ENCODE data around the gene OSBPL3. TPM values are rescaled to one million over a fixed set of nuclear protein-coding genes. Genes with fewer than 3 reads are reported as not detected.

OSBPL3 gene
- polyA plus RNA-seq, 1 donor from 2014 or later: 0.26 TPM

DNA sequence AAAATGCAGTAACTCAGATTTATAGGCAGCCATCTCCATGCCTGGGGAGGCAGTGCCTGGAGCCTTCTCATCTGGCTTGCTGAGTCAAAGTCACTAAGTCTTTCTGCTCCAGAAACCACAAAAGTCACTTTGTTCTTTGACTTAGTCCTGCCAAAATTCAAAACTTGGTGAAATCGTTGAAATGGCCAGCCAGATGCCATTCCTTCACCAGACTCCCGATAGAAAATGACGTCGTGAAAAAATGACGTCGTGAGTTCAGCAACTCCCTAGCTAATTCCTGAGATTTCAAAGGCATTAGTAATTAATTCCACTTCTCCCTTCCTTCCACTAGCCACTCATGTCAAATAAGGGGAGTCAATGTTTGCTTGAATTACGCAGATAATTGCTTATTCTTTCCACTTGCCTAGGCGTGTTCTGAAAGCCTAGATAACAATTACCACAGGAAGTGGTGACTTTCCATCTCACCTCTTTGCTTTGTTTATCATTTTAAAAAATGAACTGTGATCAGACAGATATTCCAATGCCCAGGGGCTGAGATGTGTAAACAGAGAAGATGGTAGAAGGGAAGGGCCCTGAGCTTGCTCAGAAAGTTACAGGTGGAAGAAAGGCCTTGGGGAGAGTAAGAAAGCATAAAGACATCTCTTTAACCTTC, 48.5 kb upstream of the OSBPL3 start:
- Histone ChIP-seq H3K4me2 (ENCODE audit: low read length) (no peak overlapping the region), H3K79me2 (replicated peaks; ENCODE audit: insufficient read depth, low read length) (no peaks in the 10 kb centered on the region), H3K4me3 (ENCODE audit: low read length) (no peak overlapping the region), H2AFZ (ENCODE audit: low read depth, low read length) (no peak overlapping the region), H3F3A (ENCODE audit: insufficient read depth, low read length, poor library complexity, severe bottlenecking) (no peaks in the 10 kb centered on the region), H4K20me1 (ENCODE audit: insufficient read depth) (no peaks in the 10 kb centered on the region), H3K36me3 (ENCODE audit: insufficient read depth, low read length) (no peaks in the 10 kb centered on the region), H3K27me3 (ENCODE audit: insufficient read depth, low read depth, low read length) (no peaks in the 10 kb centered on the region), H3K9ac (ENCODE audit: low read length) (no peak overlapping the region), H3K27ac (ENCODE audit: low read length) (no peak overlapping the region), H3K9me3 (ENCODE audit: low read length) (no peaks in the 10 kb centered on the region), H3K9me2 (ENCODE audit: insufficient read depth, low read length) (no peaks in the 10 kb centered on the region)
- TF ChIP-seq RAD21 (conservative IDR thresholded peaks at IDR 0.05): no peak
- no peak for TF ChIP-seq TAF1 (IDR thresholded peaks at IDR 0.05; ENCODE audit: low read depth)
- TF ChIP-seq MXI1 (conservative IDR thresholded peaks at IDR 0.05; ENCODE audit: poor library complexity, severe bottlenecking): no peak
- no peak for TF ChIP-seq POLR2AphosphoS5 (IDR thresholded peaks at IDR 0.05)
- no peak for TF ChIP-seq SMC3 (conservative IDR thresholded peaks at IDR 0.05; ENCODE audit: poor library complexity)
- no peak for TF ChIP-seq EP300 (conservative IDR thresholded peaks at IDR 0.05; ENCODE audit: poor library complexity, severe bottlenecking)
- TF ChIP-seq EZH2 (IDR thresholded peaks at IDR 0.05; ENCODE audit: borderline replicate concordance, insufficient read depth, low read length, poor library complexity, severe bottlenecking): no peak
- TF ChIP-seq, protein P1, sequence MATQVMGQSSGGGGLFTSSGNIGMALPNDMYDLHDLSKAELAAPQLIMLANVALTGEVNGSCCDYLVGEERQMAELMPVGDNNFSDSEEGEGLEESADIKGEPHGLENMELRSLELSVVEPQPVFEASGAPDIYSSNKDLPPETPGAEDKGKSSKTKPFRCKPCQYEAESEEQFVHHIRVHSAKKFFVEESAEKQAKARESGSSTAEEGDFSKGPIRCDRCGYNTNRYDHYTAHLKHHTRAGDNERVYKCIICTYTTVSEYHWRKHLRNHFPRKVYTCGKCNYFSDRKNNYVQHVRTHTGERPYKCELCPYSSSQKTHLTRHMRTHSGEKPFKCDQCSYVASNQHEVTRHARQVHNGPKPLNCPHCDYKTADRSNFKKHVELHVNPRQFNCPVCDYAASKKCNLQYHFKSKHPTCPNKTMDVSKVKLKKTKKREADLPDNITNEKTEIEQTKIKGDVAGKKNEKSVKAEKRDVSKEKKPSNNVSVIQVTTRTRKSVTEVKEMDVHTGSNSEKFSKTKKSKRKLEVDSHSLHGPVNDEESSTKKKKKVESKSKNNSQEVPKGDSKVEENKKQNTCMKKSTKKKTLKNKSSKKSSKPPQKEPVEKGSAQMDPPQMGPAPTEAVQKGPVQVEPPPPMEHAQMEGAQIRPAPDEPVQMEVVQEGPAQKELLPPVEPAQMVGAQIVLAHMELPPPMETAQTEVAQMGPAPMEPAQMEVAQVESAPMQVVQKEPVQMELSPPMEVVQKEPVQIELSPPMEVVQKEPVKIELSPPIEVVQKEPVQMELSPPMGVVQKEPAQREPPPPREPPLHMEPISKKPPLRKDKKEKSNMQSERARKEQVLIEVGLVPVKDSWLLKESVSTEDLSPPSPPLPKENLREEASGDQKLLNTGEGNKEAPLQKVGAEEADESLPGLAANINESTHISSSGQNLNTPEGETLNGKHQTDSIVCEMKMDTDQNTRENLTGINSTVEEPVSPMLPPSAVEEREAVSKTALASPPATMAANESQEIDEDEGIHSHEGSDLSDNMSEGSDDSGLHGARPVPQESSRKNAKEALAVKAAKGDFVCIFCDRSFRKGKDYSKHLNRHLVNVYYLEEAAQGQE (IDR thresholded peaks at IDR 0.05; ENCODE audit: borderline replicate concordance): no peak
- TF ChIP-seq, protein P2, sequence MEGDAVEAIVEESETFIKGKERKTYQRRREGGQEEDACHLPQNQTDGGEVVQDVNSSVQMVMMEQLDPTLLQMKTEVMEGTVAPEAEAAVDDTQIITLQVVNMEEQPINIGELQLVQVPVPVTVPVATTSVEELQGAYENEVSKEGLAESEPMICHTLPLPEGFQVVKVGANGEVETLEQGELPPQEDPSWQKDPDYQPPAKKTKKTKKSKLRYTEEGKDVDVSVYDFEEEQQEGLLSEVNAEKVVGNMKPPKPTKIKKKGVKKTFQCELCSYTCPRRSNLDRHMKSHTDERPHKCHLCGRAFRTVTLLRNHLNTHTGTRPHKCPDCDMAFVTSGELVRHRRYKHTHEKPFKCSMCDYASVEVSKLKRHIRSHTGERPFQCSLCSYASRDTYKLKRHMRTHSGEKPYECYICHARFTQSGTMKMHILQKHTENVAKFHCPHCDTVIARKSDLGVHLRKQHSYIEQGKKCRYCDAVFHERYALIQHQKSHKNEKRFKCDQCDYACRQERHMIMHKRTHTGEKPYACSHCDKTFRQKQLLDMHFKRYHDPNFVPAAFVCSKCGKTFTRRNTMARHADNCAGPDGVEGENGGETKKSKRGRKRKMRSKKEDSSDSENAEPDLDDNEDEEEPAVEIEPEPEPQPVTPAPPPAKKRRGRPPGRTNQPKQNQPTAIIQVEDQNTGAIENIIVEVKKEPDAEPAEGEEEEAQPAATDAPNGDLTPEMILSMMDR (IDR thresholded peaks at IDR 0.05; ENCODE audit: poor library complexity, severe bottlenecking): no peak

DNA sequence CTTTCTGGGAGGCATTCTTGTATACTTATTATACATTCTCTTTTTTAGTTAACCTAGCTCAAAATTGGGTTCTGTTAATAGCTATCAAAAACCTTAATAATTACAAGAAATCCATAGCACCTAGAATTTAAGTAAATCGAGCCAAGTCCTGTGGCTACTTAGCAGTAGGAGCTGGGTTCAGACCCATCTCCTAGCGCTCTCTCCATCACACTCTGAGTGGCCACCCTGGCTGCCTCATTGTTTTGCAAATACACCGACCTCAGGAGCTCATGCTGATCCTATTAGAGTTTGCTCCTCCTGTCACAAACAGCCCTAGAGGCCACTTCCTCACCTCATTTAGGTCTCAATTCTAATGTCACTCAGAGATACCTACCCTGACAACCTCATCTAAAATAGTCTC, 46.2 kb upstream of the OSBPL3 start:
- TF ChIP-seq EZH2 (IDR thresholded peaks at IDR 0.05; ENCODE audit: borderline replicate concordance, insufficient read depth, low read length, poor library complexity, severe bottlenecking): no peak
- Histone ChIP-seq H3K4me3 (ENCODE audit: low read length) (no peak overlapping the region), H3K36me3 (ENCODE audit: insufficient read depth, low read length) (no peaks in the 10 kb centered on the region), H3K9me2 (ENCODE audit: insufficient read depth, low read length) (no peaks in the 10 kb centered on the region), H2AFZ (ENCODE audit: low read depth, low read length) (no peak overlapping the region), H3K27me3 (ENCODE audit: insufficient read depth, low read depth, low read length) (no peaks in the 10 kb centered on the region), H3F3A (ENCODE audit: insufficient read depth, low read length, poor library complexity, severe bottlenecking) (no peaks in the 10 kb centered on the region), H3K9ac (ENCODE audit: low read length) (no peak overlapping the region), H3K27ac (ENCODE audit: low read length) (no peak overlapping the region), H3K4me2 (ENCODE audit: low read length) (no peak overlapping the region), H3K79me2 (replicated peaks; ENCODE audit: insufficient read depth, low read length) (no peaks in the 10 kb centered on the region), H4K20me1 (ENCODE audit: insufficient read depth) (no peaks in the 10 kb centered on the region), H3K9me3 (ENCODE audit: low read length) (no peaks in the 10 kb centered on the region)

All from neural cell (in vitro differentiated cells).